ENCODE results near the gene SLC2A13.
"Not testable (repeated sequence)": the region's sequence is repeated elsewhere in the genome, so short reads cannot be mapped to it uniquely, and the experiment has no call there.

The SLC2A13 gene

GRCh38 chr12:40049268-40049667 is 56.6 kb downstream of the SLC2A13 start:
- no peak for TF ChIP-seq POLR2A (IDR thresholded peaks at IDR 0.05; ENCODE audit: extremely low read depth, insufficient read length)
- H3K4me3 ChIP-seq (ENCODE audit: low read depth, low read length), result no peak overlapping the region
- no peak for DNase-seq (ENCODE audit: low read depth)

GRCh38 chr12:40047002-40047401 is 58.9 kb downstream of the SLC2A13 start:
- DNase-seq (ENCODE audit: low read depth); H3K4me3 ChIP-seq (ENCODE audit: low read depth, low read length): not testable (repeated sequence)

- no peak overlapping the region for H3K4me3 ChIP-seq (ENCODE audit: low read depth, low read length)
- DNase-seq (ENCODE audit: low read depth), result no peak
- TF ChIP-seq POLR2A (IDR thresholded peaks at IDR 0.05; ENCODE audit: extremely low read depth, insufficient read length), result no peak
- no peak for TF ChIP-seq MYC (IDR thresholded peaks at IDR 0.05; ENCODE audit: low read depth, low read length)
- TF ChIP-seq MAX (IDR thresholded peaks at IDR 0.05; ENCODE audit: low read depth, low read length), result no peak
- TF ChIP-seq CTCF (IDR thresholded peaks at IDR 0.05; ENCODE audit: low read depth, low read length), result no peak
Observed at GRCh38 chr12:40045656-40046055, 60.2 kb downstream of the SLC2A13 start.

GRCh38 chr12:40044396-40044795 is 61.5 kb downstream of the SLC2A13 start:
- no peak overlapping the region for H3K4me3 ChIP-seq (ENCODE audit: low read depth, low read length)
- TF ChIP-seq MYC (IDR thresholded peaks at IDR 0.05; ENCODE audit: low read depth, low read length), result no peak
- no peak for TF ChIP-seq CTCF (IDR thresholded peaks at IDR 0.05; ENCODE audit: low read depth, low read length)
- TF ChIP-seq MAX (IDR thresholded peaks at IDR 0.05; ENCODE audit: low read depth, low read length), result no peak
- TF ChIP-seq POLR2A (IDR thresholded peaks at IDR 0.05; ENCODE audit: extremely low read depth, insufficient read length), result no peak
- DNase-seq (ENCODE audit: low read depth), result no peak

- DNase-seq (ENCODE audit: low read depth), result no peak
- H3K4me3 ChIP-seq (ENCODE audit: low read depth, low read length), result no peak overlapping the region
- TF ChIP-seq MYC (IDR thresholded peaks at IDR 0.05; ENCODE audit: low read depth, low read length), result no peak
- TF ChIP-seq CTCF (IDR thresholded peaks at IDR 0.05; ENCODE audit: low read depth, low read length), result no peak
- no peak for TF ChIP-seq MAX (IDR thresholded peaks at IDR 0.05; ENCODE audit: low read depth, low read length)
- TF ChIP-seq POLR2A (IDR thresholded peaks at IDR 0.05; ENCODE audit: extremely low read depth, insufficient read length), result no peak
Observed at GRCh38 chr12:40039598-40039997, 66.3 kb downstream of the SLC2A13 start.

- TF ChIP-seq MAX (IDR thresholded peaks at IDR 0.05; ENCODE audit: low read depth, low read length) (no peak), POLR2A (IDR thresholded peaks at IDR 0.05; ENCODE audit: extremely low read depth, insufficient read length) (no peak), MYC (IDR thresholded peaks at IDR 0.05; ENCODE audit: low read depth, low read length) (no peak), CTCF (IDR thresholded peaks at IDR 0.05; ENCODE audit: low read depth, low read length) (no peak)
- no peak overlapping the region for H3K4me3 ChIP-seq (ENCODE audit: low read depth, low read length)
- no peak for DNase-seq (ENCODE audit: low read depth)
Observed at GRCh38 chr12:40038619-40039018, 67.3 kb downstream of the SLC2A13 start.

- TF ChIP-seq POLR2A (IDR thresholded peaks at IDR 0.05; ENCODE audit: extremely low read depth, insufficient read length) (no peak), CTCF (IDR thresholded peaks at IDR 0.05; ENCODE audit: low read depth, low read length) (no peak), MAX (IDR thresholded peaks at IDR 0.05; ENCODE audit: low read depth, low read length) (no peak), MYC (IDR thresholded peaks at IDR 0.05; ENCODE audit: low read depth, low read length) (no peak)
- DNase-seq (ENCODE audit: low read depth), result no peak
Observed at GRCh38 chr12:40034712-40035111, 71.2 kb downstream of the SLC2A13 start.

More at GRCh38 chr12:40034712-40035111, 71.2 kb downstream of the SLC2A13 start:
- H3K4me3 ChIP-seq (ENCODE audit: low read depth, low read length), result no peak overlapping the region

All from NB4 (cell line).